HuH-7 (cell line): ENCODE measurements around the gene POLD3.
"Not testable (repeated sequence)": the region's sequence is repeated elsewhere in the genome, so short reads cannot be mapped to it uniquely, and the experiment has no call there.

Experiments
- DNase-seq: peaks from one replicate; pipeline ENCODE4 v3.0.0; 2011; ENCODE audit warnings: low spot score

POLD3 gene

GRCh38 chr11:74583024-74583624 is 9.3 kb upstream of the POLD3 start:
- DNase-seq, result no peak

GRCh38 chr11:74590492-74590891 is 1.9 kb upstream of the POLD3 start:
- DNase-seq, result not testable (repeated sequence)

DNA sequence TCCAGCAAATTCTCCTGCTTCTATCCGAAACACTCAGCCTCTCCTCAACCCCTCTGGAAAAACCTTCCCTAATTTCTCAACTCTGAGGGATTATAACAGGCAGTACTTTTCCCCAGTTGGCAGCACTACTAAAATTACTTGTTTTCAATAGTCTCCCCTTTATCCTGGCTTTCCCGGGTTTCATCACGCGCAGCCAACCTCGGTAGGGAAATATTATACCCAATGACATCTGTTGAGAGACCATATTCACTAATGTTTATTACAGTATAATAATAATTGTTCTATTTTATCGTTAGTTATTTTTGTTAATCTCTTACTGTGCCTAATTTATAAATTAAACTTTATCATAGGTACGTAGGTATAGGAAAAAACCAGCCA is 330 bp upstream of the POLD3 start:
- no peak for DNase-seq

DNA sequence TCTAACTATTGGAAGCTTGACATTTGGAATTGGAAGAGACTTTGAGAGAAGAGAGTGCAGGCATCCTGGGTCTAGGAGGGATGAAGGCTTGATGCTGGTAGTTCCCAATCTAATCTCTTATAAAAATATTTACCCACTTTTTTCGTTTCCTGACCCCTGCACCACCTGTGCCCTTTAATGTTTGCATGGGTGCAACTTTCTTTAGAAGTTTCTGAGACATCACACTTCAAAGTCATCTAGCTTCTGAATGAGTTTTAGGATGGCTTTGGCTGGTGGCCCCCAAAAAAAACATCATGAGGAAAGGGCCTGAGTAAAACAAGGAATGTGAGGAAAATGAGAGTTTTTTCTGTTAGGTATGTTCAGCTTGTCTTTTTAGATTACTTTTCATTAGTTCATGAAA is 1.1 kb downstream of the POLD3 start:
- DNase-seq, result no peak

DNA sequence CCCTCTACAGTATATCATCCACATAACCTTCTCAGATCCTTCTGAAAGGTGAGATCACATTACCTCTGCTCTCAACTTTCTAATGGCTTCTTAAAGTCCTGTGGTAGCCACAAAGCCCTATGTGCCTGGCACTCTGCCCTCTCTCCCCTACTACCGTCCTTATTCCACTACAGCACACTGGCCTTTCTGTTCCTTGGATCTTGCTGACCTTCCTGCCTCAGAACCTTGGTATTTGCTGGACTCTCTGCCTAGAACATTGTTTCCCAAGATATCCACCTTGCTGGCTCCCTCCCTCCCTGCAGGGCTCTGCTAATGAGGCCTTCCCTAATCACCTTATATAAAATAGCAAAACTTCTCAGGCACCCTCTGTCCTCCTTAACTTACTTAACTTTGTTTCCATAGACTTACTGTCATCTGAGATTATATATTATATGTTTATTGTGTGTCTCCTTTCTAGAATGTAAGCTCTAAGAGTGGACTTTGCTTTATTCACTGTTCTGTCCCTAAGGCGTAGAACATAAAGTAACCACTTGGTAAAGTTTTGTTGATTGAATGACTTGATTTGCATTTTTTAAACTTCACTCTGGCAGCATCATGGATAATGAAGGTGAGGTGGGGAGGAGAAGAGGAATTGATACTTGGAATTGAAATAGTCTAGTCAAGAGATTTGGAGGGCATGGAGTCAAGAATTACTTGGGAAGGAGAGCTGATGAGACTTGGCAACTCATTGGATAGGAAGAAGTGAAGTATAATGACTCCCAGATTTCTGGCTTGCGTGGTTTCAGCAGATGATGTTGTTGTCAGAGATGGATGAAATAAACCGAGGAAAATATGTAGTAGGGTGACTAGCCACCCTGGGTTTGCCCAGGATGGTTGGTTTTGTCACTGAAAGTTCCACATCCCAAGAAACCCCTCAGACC is 10.5 kb downstream of the POLD3 start:
- no peak for DNase-seq

- DNase-seq, result no peak
Measured at GRCh38 chr11:74603845-74604244, 11.5 kb downstream of the POLD3 start.

- DNase-seq, result no peak
Measured at GRCh38 chr11:74604311-74604710, 11.9 kb downstream of the POLD3 start.

DNA sequence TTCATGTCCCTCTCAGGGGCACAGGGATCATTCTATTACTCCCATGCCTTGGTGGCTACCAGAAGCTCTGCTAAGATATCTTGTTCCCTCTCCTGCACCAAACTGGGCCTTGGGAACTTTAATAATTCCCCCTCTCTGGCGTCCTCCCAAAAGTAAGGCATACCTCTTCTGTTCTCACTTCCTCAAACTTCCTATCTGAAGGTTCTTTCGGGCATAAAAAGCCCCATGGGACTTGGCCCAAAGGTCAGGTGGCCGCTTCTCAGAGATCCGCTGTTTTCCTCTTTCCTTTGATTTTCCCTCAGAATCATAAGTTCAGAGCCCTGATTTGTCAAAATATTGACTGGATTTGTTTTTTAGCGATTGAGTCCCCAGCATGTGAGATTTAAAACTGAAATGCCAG is 13.0 kb downstream of the POLD3 start:
- no peak for DNase-seq

GRCh38 chr11:74608431-74608830 is 16.0 kb downstream of the POLD3 start:
- DNase-seq, result no peak

- DNase-seq, result no peak
Measured at GRCh38 chr11:74611369-74611861, 19.0 kb downstream of the POLD3 start.

DNA sequence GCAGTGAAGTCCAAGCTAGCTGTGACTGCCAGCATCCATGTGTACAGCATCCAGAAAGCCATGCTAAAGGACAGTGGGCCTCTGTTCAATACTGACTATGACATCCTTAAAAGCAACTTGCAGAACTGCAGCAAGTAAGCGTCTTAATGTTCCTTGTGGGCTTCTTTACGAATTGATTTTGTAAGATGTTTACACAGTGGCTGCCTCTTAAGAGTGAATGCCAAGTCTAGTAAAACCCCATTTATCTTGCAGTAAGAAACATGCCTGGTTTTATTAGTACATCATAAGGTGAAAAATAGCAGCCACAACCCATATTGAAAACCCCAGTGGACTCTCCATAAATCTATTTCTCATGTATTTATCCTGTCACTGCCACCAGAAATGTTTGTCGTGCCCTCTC is 20.5 kb downstream of the POLD3 start:
- no peak for DNase-seq

- DNase-seq, result no peak
Measured at GRCh38 chr11:74615311-74615710, 22.9 kb downstream of the POLD3 start.

- no peak for DNase-seq
Measured at GRCh38 chr11:74615988-74616387, 23.6 kb downstream of the POLD3 start.

GRCh38 chr11:74620531-74620930 is 28.1 kb downstream of the POLD3 start:
- no peak for DNase-seq

GRCh38 chr11:74626130-74626529 is 33.7 kb downstream of the POLD3 start:
- DNase-seq, result no peak

DNA sequence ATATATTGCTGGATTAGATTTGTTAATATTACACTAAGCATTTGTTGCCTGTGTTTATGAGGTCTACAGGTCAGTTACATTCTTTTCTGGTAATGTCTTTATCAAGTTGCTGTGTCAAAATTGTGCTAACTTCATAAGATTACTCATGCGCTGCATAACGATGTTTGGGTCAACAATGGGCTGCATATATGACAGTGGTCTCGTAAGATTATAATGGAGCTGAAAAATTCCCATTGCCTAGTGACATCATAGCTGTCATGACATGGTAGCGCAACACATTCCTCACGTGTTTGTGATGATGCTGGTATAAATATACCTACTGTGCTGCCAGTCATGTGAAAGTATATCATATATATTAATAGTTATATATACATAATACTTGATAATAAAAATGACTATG is 34.2 kb downstream of the POLD3 start:
- DNase-seq, result no peak

DNA sequence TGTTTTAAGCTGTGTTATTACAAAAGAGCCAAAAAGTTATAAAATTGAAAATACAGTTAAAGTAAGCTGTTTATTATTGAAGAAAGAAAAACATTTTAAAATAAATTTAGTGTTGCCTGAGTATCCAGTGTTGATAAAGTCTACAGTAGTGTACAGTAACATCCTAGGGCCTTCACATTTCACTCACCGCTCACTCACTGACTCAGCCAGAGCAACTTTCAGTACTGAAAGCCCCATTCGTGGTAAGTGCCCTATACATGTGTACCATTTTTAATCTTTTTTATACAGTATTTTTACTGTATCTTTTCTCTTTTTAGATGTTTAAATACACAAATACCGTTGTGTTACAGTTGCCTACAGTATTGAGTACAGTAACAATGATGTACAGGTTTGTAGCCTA is 35.0 kb downstream of the POLD3 start:
- DNase-seq, result no peak

DNA sequence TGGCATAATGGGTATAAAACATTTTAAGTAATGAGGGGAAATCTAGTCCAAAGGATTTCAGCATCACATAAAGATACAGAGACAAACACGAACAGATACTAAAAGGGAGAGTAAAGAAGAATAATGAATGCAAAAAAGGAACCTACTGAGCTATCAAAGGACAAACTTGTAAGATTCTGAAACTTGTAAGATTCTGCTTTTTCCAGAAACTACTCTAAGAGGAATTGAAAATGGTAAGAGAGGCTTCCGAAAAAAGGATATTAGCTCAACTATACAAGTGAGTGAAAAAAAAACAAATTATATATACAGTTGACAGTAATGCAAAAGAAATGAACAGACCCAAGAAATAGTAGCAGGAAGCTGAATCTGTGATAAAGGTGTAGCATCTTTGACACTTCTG is 37.7 kb downstream of the POLD3 start:
- DNase-seq, result no peak

GRCh38 chr11:74633406-74634393 is 41.3 kb downstream of the POLD3 start:
- DNase-seq, result no peak

- peak; percentile 8 for DNase-seq
Measured at GRCh38 chr11:74634537-74634936, 42.2 kb downstream of the POLD3 start.

DNA sequence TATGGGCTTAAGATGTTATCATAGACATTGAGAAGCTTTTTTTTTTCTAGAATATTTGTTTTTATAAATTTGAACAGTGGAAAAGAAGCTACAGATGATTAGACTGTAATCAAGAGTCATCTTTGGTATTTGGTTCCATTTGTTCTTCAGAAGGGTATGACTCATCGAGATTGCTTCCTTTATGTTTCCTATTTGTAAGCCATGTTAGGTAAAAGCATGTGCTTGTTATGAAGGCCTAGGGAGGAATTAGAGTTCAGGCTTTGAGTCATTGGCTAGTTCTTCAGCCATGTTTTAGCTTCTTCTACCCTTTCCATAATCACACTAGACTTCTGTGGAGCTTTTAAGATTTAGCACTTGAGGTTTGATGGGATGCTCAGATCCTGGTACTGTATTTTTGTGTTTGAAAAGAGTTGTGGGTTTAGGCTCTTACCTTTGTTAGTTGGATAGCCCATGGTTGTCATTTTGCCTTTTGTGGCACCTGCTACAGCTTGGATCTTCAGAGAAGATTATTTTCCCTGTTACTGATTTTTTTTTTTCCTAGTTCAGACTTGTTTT is 44.3 kb downstream of the POLD3 start:
- DNase-seq, result no peak

- DNase-seq, result no peak
Measured at GRCh38 chr11:74637700-74638099, 45.3 kb downstream of the POLD3 start.
